Fibroblast of lung (primary cell): ENCODE data around the gene MAPK8. TPM values are rescaled to one million over a fixed set of nuclear protein-coding genes. Genes with fewer than 3 reads are reported as not detected.

ENCODE experiments used
- DNase-seq, 2 donors: peaks; one replicate each; pipeline versions ENCODE4 v3.0.0 to v3.0.0-alpha.2; 2010; ENCODE audit warnings: low read depth in 2 of 2
- H2AFZ ChIP-seq: 2 replicates; pipeline ENCODE4 v1.5.1; 2012; ENCODE audit warnings: low read length, control low read depth, inconsistent platforms
- H3K27ac ChIP-seq: 2 replicates; pipeline ENCODE4 v1.5.1; 2011; ENCODE audit warnings: low read length, control low read depth; ENCODE audit not compliant: insufficient read depth
- H3K27me3 ChIP-seq: 2 replicates; pipeline ENCODE4 v1.5.1; 2011; ENCODE audit warnings: mild to moderate bottlenecking, low read length; ENCODE audit not compliant: control insufficient read depth, insufficient read depth
- H3K36me3 ChIP-seq: 2 replicates; pipeline ENCODE4 v1.5.1; 2011; ENCODE audit warnings: low read length; ENCODE audit not compliant: control insufficient read depth, insufficient read depth
- H3K4me1 ChIP-seq: 2 replicates; pipeline ENCODE4 v1.5.1; 2011; ENCODE audit warnings: low read length; ENCODE audit not compliant: control insufficient read depth, insufficient read depth; ENCODE audit errors: extremely low read depth
- H3K4me2 ChIP-seq: 2 replicates; pipeline ENCODE4 v1.5.1; 2011; ENCODE audit warnings: low read length, control low read depth; ENCODE audit not compliant: insufficient read depth; ENCODE audit errors: extremely low read depth
- H3K4me3 ChIP-seq, 4 experiments: fragments of 200-600 bp in 1 of 4; sonication (generic) in 1 of 4; replicated peaks in 1 of 4; 2 replicates each; pipeline ENCODE4 v1.5.1; 2011 to 2016; ENCODE audit warnings: low read length in 4 of 4, low read depth in 3 of 4, mild to moderate bottlenecking in 3 of 4, control low read depth in 2 of 4, inconsistent platforms in 1 of 4, mixed read lengths in 1 of 4; ENCODE audit not compliant: insufficient read depth in 1 of 4; ENCODE audit errors: control extremely low read depth in 1 of 4
- H3K79me2 ChIP-seq: 2 replicates; pipeline ENCODE4 v1.5.1; 2012; ENCODE audit warnings: mild to moderate bottlenecking, low read length, inconsistent platforms; ENCODE audit not compliant: control insufficient read depth, insufficient read depth
- H3K9ac ChIP-seq: 2 replicates; pipeline ENCODE4 v1.5.1; 2011; ENCODE audit warnings: mild to moderate bottlenecking, low read length, control low read depth; ENCODE audit not compliant: insufficient read depth
- H3K9me3 ChIP-seq: 2 replicates; pipeline ENCODE4 v1.5.1; 2012; ENCODE audit warnings: low read depth, low read length; ENCODE audit not compliant: control insufficient read depth, insufficient read depth
- H4K20me1 ChIP-seq: 2 replicates; pipeline ENCODE4 v1.5.1; 2011; ENCODE audit warnings: low read length; ENCODE audit not compliant: control insufficient read depth, insufficient read depth; ENCODE audit errors: extremely low read depth
- CTCF ChIP-seq, 2 donors: IDR thresholded peaks in 1 of 2; conservative IDR thresholded peaks in 1 of 2; 1 replicate in 1 of 2; 2 replicates in 1 of 2; pipeline ENCODE4 v1.5.1; 2011 to 2012; ENCODE audit warnings: low read length in 2 of 2, control low read depth in 1 of 2, inconsistent platforms in 1 of 2, low read depth in 1 of 2, mild to moderate bottlenecking in 1 of 2
- EZH2 ChIP-seq: IDR thresholded peaks from 2 replicates; pipeline ENCODE4 v1.5.1; 2012; ENCODE audit warnings: low read length, control low read depth, mild to moderate bottlenecking; ENCODE audit errors: missing control alignments
- polyA plus RNA-seq, 2 donors: library from polyadenylated mRNA; depleted of rRNA in 1 of 2; stranded (reverse) in 1 of 2; unstranded in 1 of 2; fragments of >200 nt; gene quantifications; 2 replicates each; pipeline ENCODE4 v1.2.1, GENCODE V29; 2011 to 2012; ENCODE audit warnings: missing spikeins in 1 of 2
- total RNA-seq: library from RNA; depleted of rRNA; stranded (reverse); fragments of >200 nt; gene quantifications from 2 replicates; pipeline ENCODE4 v1.2.1, GENCODE V29; 2014

The MAPK8 gene
- total and polyA plus RNA-seq, 2 donors (not counting 1 experiment from before 2014, with no cell fraction given) = 29.4 to 53.7 TPM

- H3K36me3 ChIP-seq = peaks cover 4% of the 10 kb centered on the region
- H3K4me2 ChIP-seq = no peak overlapping the region
- no peaks in the 10 kb centered on the region for H4K20me1 ChIP-seq
- H3K4me1 ChIP-seq = peaks cover 2% of the 10 kb centered on the region
- no peak for DNase-seq
- no peaks in the 10 kb centered on the region for H3K27me3 ChIP-seq
- no peak overlapping the region for H3K4me3 ChIP-seq
- no peaks in the 10 kb centered on the region for H3K9me3 ChIP-seq
- no peak overlapping the region for H3K27ac ChIP-seq
- no peak overlapping the region for H3K9ac ChIP-seq
- TF ChIP-seq EZH2 = no peak
- no peak for TF ChIP-seq CTCF (conservative IDR thresholded peaks at IDR 0.05 in 1 of 2, IDR thresholded peaks at IDR 0.05 in 1 of 2; ENCODE audit: low read depth in 1 of 2, low read length in 2 of 2)
- H2AFZ ChIP-seq = no peak overlapping the region
- peaks cover 19% of the 10 kb centered on the region for H3K79me2 ChIP-seq
Measured at GRCh38 chr10:48462482-48463020, 156.1 kb downstream of the MAPK8 start.

DNA sequence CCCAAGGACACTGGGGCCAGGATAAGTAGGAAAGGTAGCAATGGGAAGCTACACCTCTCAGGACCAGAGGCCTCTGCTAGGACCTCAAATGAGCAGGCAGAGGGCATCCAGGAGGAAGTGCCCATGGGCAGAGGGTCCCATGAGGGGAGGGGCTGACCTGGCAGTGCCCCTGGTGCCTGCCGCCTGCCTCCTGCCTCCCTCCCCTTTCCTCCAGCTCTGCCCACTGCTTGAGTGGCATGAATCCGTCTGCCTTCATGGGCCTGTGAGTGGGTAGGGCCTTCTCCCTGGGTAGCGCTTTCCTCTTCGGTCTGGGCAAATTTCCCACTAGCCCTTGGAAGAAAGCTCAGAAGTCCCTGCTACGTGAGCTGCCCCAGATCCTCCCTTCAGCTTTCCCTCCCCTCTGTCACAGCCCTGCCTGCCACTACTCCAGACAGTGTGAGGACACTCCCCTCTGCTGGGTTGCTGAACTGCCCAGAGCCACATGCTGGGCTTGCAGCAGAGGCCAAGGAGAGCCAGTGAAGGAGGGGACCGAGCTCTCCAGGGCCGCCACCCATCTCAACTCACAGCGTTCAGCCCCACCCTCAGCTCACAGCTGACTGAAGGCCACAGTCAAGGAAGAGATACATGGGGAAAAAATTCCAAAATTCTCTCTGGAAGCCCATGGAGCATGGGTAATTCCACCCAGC, 157.0 kb downstream of the MAPK8 start:
- Histone ChIP-seq H3K9me3 (no peaks in the 10 kb centered on the region), H3K27me3 (no peaks in the 10 kb centered on the region), H3K36me3 (peaks cover 2% of the 10 kb centered on the region), H3K9ac (no peak overlapping the region), H3K4me2 (no peak overlapping the region), H3K79me2 (peaks cover 19% of the 10 kb centered on the region), H2AFZ (no peak overlapping the region), H3K4me3 (no peak overlapping the region), H3K4me1 (peaks cover 2% of the 10 kb centered on the region), H4K20me1 (no peaks in the 10 kb centered on the region), H3K27ac (no peak overlapping the region)
- peak in 1 of 2 donors; percentile 55 for DNase-seq
- TF ChIP-seq CTCF (conservative IDR thresholded peaks at IDR 0.05 in 1 of 2, IDR thresholded peaks at IDR 0.05 in 1 of 2; ENCODE audit: low read depth in 1 of 2, low read length in 2 of 2) (no peak), EZH2 (no peak)

DNA sequence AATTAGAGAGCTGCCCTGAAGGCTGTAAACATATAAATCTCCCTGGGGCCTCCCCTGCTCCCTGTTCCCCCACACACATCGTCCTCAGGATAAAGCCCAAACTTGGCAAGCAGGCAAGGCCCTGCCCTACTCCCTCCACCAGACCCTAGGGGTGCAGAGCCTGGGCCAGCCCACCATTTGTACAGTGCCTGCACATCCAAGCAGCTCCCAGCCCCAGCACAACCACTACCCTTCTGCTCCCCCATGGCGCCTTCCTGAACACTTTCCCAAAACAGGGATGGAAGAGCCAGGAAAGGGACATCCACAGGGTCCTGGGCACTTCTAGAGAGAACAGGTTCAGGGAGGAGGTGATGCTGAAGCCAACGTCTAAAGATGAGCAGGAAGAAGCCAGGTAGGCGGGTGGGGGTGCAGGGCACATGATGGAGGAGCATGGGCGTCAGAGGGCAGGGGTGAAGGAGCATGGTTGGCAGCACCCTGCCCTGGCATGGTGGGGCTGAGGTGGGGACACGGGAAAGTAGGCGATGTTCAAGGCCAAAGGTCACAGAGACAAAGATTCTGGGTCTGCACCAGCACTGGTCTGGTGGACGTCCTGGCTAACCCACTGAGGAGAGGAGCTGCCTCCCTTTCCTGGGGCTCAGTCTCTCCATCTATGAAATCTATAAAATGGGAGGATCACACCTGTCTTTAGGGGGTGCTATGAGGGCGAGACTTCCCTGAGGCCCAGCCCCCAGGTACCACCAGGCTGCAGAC, 157.8 kb downstream of the MAPK8 start:
- Histone ChIP-seq H3K4me2 (no peak overlapping the region), H3K27me3 (no peaks in the 10 kb centered on the region), H3K9me3 (no peaks in the 10 kb centered on the region), H3K4me3 (no peak overlapping the region), H3K36me3 (peaks cover 2% of the 10 kb centered on the region), H3K27ac (no peak overlapping the region), H3K4me1 (peaks cover 2% of the 10 kb centered on the region), H2AFZ (no peak overlapping the region), H3K79me2 (peaks cover 19% of the 10 kb centered on the region), H3K9ac (no peak overlapping the region), H4K20me1 (no peaks in the 10 kb centered on the region)
- TF ChIP-seq CTCF (conservative IDR thresholded peaks at IDR 0.05 in 1 of 2, IDR thresholded peaks at IDR 0.05 in 1 of 2; ENCODE audit: low read depth in 1 of 2, low read length in 2 of 2) = no peak
- TF ChIP-seq EZH2 = no peak
- DNase-seq = no peak
